ENCODE data around the gene CKLF. TPM values are rescaled to one million over a fixed set of nuclear protein-coding genes. Genes with fewer than 3 reads are reported as not detected.
A peak's percentile ranks its signal among the peaks of the same experiment; 100 is the strongest.
"Not testable (repeated sequence)": the region's sequence is repeated elsewhere in the genome, so short reads cannot be mapped to it uniquely, and the experiment has no call there.

Gene CKLF
- 75.6 and 102 TPM in 2 replicates for total RNA-seq

GRCh38 chr16:66552286-66553177, at the start of gene CKLF:
Gene CKLF, plus strand, starts transcription at chr16:66552576. Its CDS starts 140 bp downstream, at chr16:66552716.
- DNase-seq, result peak; percentile 94

GRCh38 chr16:66503030-66503429, 49.3 kb upstream of the CKLF start:
- no peak for DNase-seq

- DNase-seq, result no peak
Measured at GRCh38 chr16:66503612-66504011, 48.8 kb upstream of the CKLF start.

GRCh38 chr16:66507731-66508239, 44.6 kb upstream of the CKLF start:
- DNase-seq, result no peak

GRCh38 chr16:66508248-66508913, 44.0 kb upstream of the CKLF start:
- peak; percentile 78 for DNase-seq

- no peak for DNase-seq
Measured at GRCh38 chr16:66508914-66509496, 43.4 kb upstream of the CKLF start.

- no peak for DNase-seq
Measured at GRCh38 chr16:66509576-66509975, 42.8 kb upstream of the CKLF start.

- DNase-seq, result no peak
Measured at GRCh38 chr16:66510298-66510697, 42.1 kb upstream of the CKLF start.

- no peak for DNase-seq
Measured at GRCh38 chr16:66510711-66511601, 41.4 kb upstream of the CKLF start.

- DNase-seq, result peak; percentile 80
Measured at GRCh38 chr16:66511602-66512271, 40.6 kb upstream of the CKLF start.

GRCh38 chr16:66512272-66513110, 39.9 kb upstream of the CKLF start:
- DNase-seq, result peak; percentile 65

- peak; percentile 9 for DNase-seq
Measured at GRCh38 chr16:66513111-66513723, 39.2 kb upstream of the CKLF start.

GRCh38 chr16:66514391-66514790, 38.0 kb upstream of the CKLF start:
- not testable (repeated sequence) for DNase-seq

GRCh38 chr16:66514980-66515595, 37.3 kb upstream of the CKLF start:
- not testable (repeated sequence) for DNase-seq

- DNase-seq, result peak; percentile 81
Measured at GRCh38 chr16:66515596-66516508, 36.5 kb upstream of the CKLF start.

- DNase-seq, result no peak
Measured at GRCh38 chr16:66516509-66516807, 35.9 kb upstream of the CKLF start.

- peak; percentile 100 for DNase-seq
Measured at GRCh38 chr16:66516808-66517585, 35.4 kb upstream of the CKLF start.

Data from dermis blood vessel endothelial cell (primary cell).